Fibroblast of skin of abdomen (primary cell): ENCODE results near the gene SHOX.
"Not testable (repeated sequence)": the region's sequence is repeated elsewhere in the genome, so short reads cannot be mapped to it uniquely, and the experiment has no call there.

Experiments used
- DNase-seq: peaks from one replicate; pipeline ENCODE4 v3.0.0-alpha.2; 2013

SHOX gene

GRCh38 chrX:638482-639131, 8.0 kb downstream of the SHOX start:
- no peak for DNase-seq

GRCh38 chrX:639151-639550, 8.6 kb downstream of the SHOX start:
- DNase-seq = no peak

GRCh38 chrX:640641-641040, 10.1 kb downstream of the SHOX start:
- no peak for DNase-seq

GRCh38 chrX:641671-642435, 11.3 kb downstream of the SHOX start:
- no peak for DNase-seq

- no peak for DNase-seq
Measured at GRCh38 chrX:642436-643240, 12.0 kb downstream of the SHOX start.

- DNase-seq = no peak
Measured at GRCh38 chrX:643241-643595, 12.6 kb downstream of the SHOX start.

GRCh38 chrX:643911-644303, 13.3 kb downstream of the SHOX start:
- DNase-seq = no peak

GRCh38 chrX:644304-645281, 14.0 kb downstream of the SHOX start:
- DNase-seq = no peak

- DNase-seq = no peak
Measured at GRCh38 chrX:646228-646495, 15.6 kb downstream of the SHOX start.

GRCh38 chrX:646796-647195, 16.2 kb downstream of the SHOX start:
- no peak for DNase-seq

GRCh38 chrX:649166-649565, 18.6 kb downstream of the SHOX start:
- no peak for DNase-seq

- DNase-seq = no peak
Measured at GRCh38 chrX:650324-650723, 19.7 kb downstream of the SHOX start.

GRCh38 chrX:650811-651210, 20.2 kb downstream of the SHOX start:
- DNase-seq = no peak

GRCh38 chrX:651922-652321, 21.3 kb downstream of the SHOX start:
- DNase-seq = not testable (repeated sequence)

GRCh38 chrX:652341-652741, 21.8 kb downstream of the SHOX start:
- DNase-seq = no peak

- DNase-seq = no peak
Measured at GRCh38 chrX:653306-653705, 22.7 kb downstream of the SHOX start.

GRCh38 chrX:661154-661553, 30.6 kb downstream of the SHOX start:
- DNase-seq = no peak

GRCh38 chrX:662126-662525, 31.5 kb downstream of the SHOX start:
- DNase-seq = no peak

GRCh38 chrX:663841-664240, 33.2 kb downstream of the SHOX start:
- DNase-seq = no peak

GRCh38 chrX:666762-667720, 36.5 kb downstream of the SHOX start:
- no peak for DNase-seq

GRCh38 chrX:670645-671044, 40.1 kb downstream of the SHOX start:
- DNase-seq = no peak

- DNase-seq = no peak
Measured at GRCh38 chrX:672931-673330, 42.3 kb downstream of the SHOX start.
